Measurements from ENCODE around the gene ZSCAN10.

Gene ZSCAN10

DNA sequence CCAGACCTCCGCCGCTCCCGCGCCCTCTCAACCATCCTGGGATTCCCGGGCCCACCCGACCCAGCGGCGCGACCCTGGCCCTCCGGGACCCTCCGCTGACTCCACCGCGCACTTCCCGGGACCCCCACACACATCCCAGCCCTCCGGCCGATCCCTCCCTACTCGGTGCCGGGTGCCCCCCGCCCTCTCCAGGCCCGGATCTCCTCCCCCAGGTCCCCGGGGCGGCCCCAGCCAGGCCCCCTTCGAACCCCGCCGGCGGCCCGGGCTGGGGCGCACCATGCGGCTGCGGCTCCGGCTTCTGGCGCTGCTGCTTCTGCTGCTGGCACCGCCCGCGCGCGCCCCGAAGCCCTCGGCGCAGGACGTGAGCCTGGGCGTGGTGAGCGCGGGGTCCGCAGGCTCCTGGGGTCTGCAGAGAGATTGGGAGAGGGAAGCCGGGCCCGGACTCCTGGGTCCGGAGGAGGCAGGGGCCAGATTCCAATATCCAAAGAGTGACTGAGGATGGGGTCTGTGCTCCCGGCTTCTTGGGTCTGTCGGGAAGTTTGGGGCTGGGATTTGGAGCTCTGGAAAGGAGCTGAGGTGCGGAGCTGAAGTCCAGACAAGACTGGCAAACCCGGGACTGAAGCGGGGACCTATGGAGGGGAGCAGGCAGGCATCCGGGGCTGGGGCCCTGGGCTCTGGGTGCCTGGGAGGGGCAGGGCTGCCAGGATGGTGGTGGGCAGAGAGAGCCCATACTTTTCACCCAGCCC, 52.3 kb downstream of the ZSCAN10 start:
- no peak for DNase-seq (ENCODE audit: low read depth)

DNA sequence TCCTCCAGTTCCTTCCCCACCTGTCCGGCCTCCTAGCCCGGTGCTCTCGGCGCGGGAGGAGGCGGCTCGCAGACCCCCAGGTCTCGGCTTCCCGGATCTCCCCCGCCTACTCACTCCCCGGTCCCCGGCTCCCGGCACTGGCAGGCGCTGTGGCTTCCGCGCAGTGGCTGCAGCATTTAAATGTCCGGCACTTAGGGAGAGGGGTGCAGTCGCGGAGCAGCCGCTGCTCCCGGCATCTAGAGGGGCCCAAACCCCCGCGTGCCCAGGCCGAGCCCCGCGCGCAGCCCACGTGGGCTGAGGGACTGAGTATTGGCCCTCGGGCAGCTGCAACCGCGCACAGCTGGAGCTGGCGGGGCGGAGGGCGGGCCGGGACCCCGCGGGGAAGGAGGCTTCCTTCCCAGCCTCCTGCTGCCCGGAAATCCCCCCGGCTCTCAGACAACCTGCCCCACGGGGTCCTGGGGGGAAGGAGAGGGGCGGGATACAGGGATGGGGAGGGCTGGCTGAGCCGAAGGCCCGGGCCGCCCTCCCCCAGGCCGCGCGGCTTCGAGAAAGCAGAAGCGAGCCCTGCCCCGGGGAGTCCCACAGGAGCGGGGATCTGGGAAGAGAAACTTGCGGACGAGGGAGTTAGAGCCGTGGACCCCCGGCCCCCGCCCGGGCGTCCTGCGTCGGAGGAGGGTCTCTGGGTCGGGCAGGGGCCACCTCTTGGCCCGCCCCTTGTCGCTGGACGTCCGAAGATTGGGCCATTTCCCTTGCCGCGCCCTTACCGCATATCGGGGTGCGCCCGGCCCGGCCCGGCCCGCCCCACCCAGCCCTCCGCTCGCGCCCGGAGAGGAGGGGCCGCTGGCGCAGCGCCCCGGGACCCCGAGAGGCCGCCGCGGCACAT, 53.1 kb downstream of the ZSCAN10 start, which contains the start of gene MMP25:
Gene MMP25, plus strand, starts transcription at position 804 of the 883 bp plus-strand sequence. CDS start 357 bp downstream, outside the sequence.
- DNase-seq (ENCODE audit: low read depth) = no peak

DNA sequence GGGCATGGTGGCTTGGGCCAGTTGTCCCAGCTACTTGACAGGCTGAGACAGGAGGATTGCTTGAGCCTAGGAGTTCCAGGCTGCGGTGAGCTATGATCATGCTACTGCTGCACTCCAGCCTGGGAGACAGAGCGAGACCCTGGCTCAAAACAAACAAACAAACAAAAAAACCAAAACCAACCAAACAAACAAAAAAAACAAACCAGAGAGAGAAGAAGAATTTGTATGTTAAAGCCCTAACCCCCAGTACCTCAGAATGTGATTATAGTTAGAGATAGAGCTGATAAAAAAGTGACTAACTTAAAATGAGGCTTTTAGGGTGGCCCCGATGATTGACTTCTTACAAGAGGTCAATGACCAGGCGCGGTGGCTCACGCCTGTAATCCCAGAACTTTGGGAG, 54.4 kb downstream of the ZSCAN10 start:
- DNase-seq (ENCODE audit: low read depth) = no peak

DNA sequence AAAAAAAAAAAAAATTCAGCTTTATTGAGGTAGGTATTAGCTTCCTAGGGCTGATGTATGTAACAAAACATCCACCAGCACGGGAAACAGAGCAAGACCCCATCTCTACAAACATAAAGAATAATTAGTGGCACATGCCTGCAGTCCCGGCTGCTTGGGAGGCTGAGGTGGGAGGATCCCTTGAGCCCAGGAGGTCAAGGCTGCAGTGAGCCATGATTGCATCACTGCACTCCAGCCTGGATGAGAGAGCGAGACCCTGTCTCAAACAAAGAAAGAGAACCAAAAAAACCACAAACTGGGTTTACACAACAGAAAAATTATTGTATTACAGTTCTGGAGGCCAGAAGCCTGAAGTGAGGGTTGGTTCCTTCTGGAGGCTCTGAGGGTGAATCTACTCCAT, 56.7 kb downstream of the ZSCAN10 start:
- DNase-seq (ENCODE audit: low read depth) = no peak

DNA sequence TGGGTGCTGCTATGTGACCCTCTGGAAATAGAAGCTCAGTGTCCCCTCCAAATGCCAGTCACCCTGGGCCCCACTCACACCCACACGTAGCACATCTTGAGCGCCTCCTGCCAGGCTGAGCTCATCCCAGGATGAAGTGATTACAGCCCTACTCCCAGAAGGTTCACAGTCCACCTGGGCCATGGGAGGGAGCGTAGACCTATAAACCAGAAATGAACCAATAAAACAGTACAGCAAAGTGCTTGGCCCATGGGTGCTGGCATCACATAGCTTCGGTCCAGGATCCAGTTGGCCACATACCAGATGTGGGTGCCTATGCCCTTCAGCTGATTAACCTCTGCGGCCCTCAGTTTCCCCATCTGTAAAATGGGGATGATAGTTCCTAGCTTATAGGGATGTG, 60.2 kb downstream of the ZSCAN10 start:
- DNase-seq (ENCODE audit: low read depth) = no peak
